SHP77 (cell line): ENCODE data around the gene DCAF6.

Experiments used
- DNase-seq, 2 experiments: peaks; one replicate each; lab custom pipeline; 2025; lab: John Stamatoyannopoulos, UW

Gene DCAF6

GRCh38 chr1:168101336-168101735, 164.9 kb downstream of the DCAF6 start:
- DNase-seq, result no peak

GRCh38 chr1:168102487-168102886, 166.0 kb downstream of the DCAF6 start:
- DNase-seq, result no peak

- no peak for DNase-seq
These were observed 168.1 kb downstream of the DCAF6 start for GRCh38 chr1:168104535-168104934.

GRCh38 chr1:168105846-168106245, 169.4 kb downstream of the DCAF6 start:
- DNase-seq, result no peak

GRCh38 chr1:168106274-168106673, 169.8 kb downstream of the DCAF6 start:
- DNase-seq, result no peak

- no peak for DNase-seq
These were observed 174.5 kb downstream of the DCAF6 start for GRCh38 chr1:168110896-168111545.

GRCh38 chr1:168112673-168113305, 176.3 kb downstream of the DCAF6 start:
- DNase-seq, result peak; percentile 69 to 79

GRCh38 chr1:168114845-168115244, 178.4 kb downstream of the DCAF6 start:
- DNase-seq, result peak; percentile 27 to 82

- no peak for DNase-seq
These were observed 179.9 kb downstream of the DCAF6 start for GRCh38 chr1:168116327-168116799.

GRCh38 chr1:168119750-168120149, 183.3 kb downstream of the DCAF6 start:
- no peak for DNase-seq

- no peak for DNase-seq
These were observed 185.0 kb downstream of the DCAF6 start for GRCh38 chr1:168121401-168122011.

GRCh38 chr1:168125051-168125450, 188.6 kb downstream of the DCAF6 start:
- DNase-seq, result no peak
